Heart left ventricle (tissue), 13 donors: ENCODE results near the gene ALPG.
"Not testable (repeated sequence)": the region's sequence is repeated elsewhere in the genome, so short reads cannot be mapped to it uniquely, and the experiment has no call there.

Experiments used
- CTCF ChIP-seq, 12 donors: fragments of 200-600 bp; sonication (generic) in 4 of 12; IDR thresholded peaks; one replicate each; pipeline versions ENCODE4 v1.5.0 to v1.8.0; 2018 to 2022; ENCODE audit warnings: antibody characterized with exemption in 12 of 12, mild to moderate bottlenecking in 5 of 12
- POLR2A ChIP-seq, 2 donors: fragments of 450-650 bp; IDR thresholded peaks; one replicate each; pipeline ENCODE4 v1.6.1; 2017; ENCODE audit warnings: antibody characterized with exemption in 2 of 2, mild to moderate bottlenecking in 2 of 2, moderate library complexity in 2 of 2
- donor health status: ischemic (EF 13 %, LVEDD 7.1; RV severe dilation, severe dysfunction).
- donor health status: DM: no; HTN: yes; CAD: no.
- donor health status: DM: no; HTN: no; CAD: no.
- donor health status: ischemic (EF 25% LVEDD 6.9; RV normal size, moderate dysfunction).
- donor health status: ischemic (EF 25% LVEDD 5.7; RV mildly dilated, moderate dysfunction).
- donor health status: ischemic (EF 35%, LVEDD 5.7; RV mildly dilated, moderate dysfunction).
- donor health status: nonischemic (EF 11% LVEDD 7.7; RV severe dilation, severe dysfunction).
- donor health status: DM: yes; HTN: yes; CAD: no.
- donor health status: PGD.
- donor health status: ischemic (EF 29% LVEDD 5.4; RV normal size, mild dysfunction).
- donor health status: nonischemic (EF 23%, LVEDD 6.1; RV moderate dilation, normal function).

GRCh38 chr2:232381204-232382031 lies 25.2 kb upstream of the ALPG start:
- TF ChIP-seq CTCF, POLR2A (IDR thresholded peaks at IDR 0.05): not testable (repeated sequence)
